GM10266 (cell line): Measurements from ENCODE around the gene FSIP2.

ENCODE experiments used
- DNase-seq: peaks from one replicate; pipeline ENCODE4 v3.0.0; 2012; ENCODE audit errors: extremely low spot score
- CTCF ChIP-seq: IDR thresholded peaks from 2 replicates; pipeline ENCODE4 v1.5.1; 2012; ENCODE audit warnings: mild to moderate bottlenecking, low read depth; ENCODE audit not compliant: control insufficient read depth, insufficient read depth; ENCODE audit errors: missing control alignments

The FSIP2 gene

GRCh38 chr2:185738679-185739472 is at the start of gene FSIP2:
Gene FSIP2, plus strand, starts transcription at chr2:185738804. Its CDS starts 91 bp downstream, at chr2:185738895.
- DNase-seq: peak; percentile 67
- peak; percentile 91 for TF ChIP-seq CTCF

GRCh38 chr2:185689906-185690539 is 48.6 kb upstream of the FSIP2 start:
- TF ChIP-seq CTCF: no peak
- no peak for DNase-seq

GRCh38 chr2:185695711-185696235 is 42.8 kb upstream of the FSIP2 start:
- no peak for DNase-seq
- TF ChIP-seq CTCF: no peak

- TF ChIP-seq CTCF: no peak
- no peak for DNase-seq
Measured at GRCh38 chr2:185700883-185701282, 37.7 kb upstream of the FSIP2 start.

GRCh38 chr2:185734658-185735057 is 3.9 kb upstream of the FSIP2 start:
- TF ChIP-seq CTCF: no peak

GRCh38 chr2:185736210-185736609 is 2.4 kb upstream of the FSIP2 start:
- DNase-seq: no peak
- no peak for TF ChIP-seq CTCF

More at GRCh38 chr2:185734658-185735057, 3.9 kb upstream of the FSIP2 start:
- DNase-seq: no peak
